H9 (cell line): ENCODE data around the gene EDDM3A. TPM values are rescaled to one million over a fixed set of nuclear protein-coding genes. Genes with fewer than 3 reads are reported as not detected.

Experiments used
- DNase-seq: peaks from one replicate; pipeline ENCODE4 v3.0.0-alpha.2; 2017
- H2AFZ ChIP-seq: one replicate; pipeline ENCODE4 v1.6.1; 2013; ENCODE audit warnings: mild to moderate bottlenecking, low read length, control low read depth, moderate library complexity
- H2AK5ac ChIP-seq: 2 replicates; pipeline ENCODE4 v1.6.1; 2013; ENCODE audit warnings: low read length, control low read depth, mixed read lengths; ENCODE audit not compliant: insufficient read length
- H2BK120ac ChIP-seq: one replicate; pipeline ENCODE4 v1.6.1; 2013; ENCODE audit warnings: low read depth, mild to moderate bottlenecking, low read length, control low read depth, inconsistent platforms; ENCODE audit not compliant: poor library complexity, severe bottlenecking
- H2BK12ac ChIP-seq: 2 replicates; pipeline ENCODE4 v1.6.1; 2013; ENCODE audit warnings: low read length, control low read depth, mixed read lengths, low read depth; ENCODE audit not compliant: insufficient read length
- H2BK15ac ChIP-seq: 2 replicates; pipeline ENCODE4 v1.6.1; 2013; ENCODE audit warnings: low read depth, low read length, control low read depth
- H2BK20ac ChIP-seq: one replicate; pipeline ENCODE4 v1.6.1; 2013; ENCODE audit warnings: low read depth, mild to moderate bottlenecking, low read length, control low read depth, inconsistent platforms; ENCODE audit not compliant: poor library complexity, severe bottlenecking
- H2BK5ac ChIP-seq: 2 replicates; pipeline ENCODE4 v1.6.1; 2013; ENCODE audit warnings: low read length, control low read depth, mixed read lengths; ENCODE audit not compliant: insufficient read length
- H3K14ac ChIP-seq: 2 replicates; pipeline ENCODE4 v1.6.1; 2013; ENCODE audit warnings: low read length, control low read depth; ENCODE audit not compliant: insufficient read depth
- H3K18ac ChIP-seq: 2 replicates; pipeline ENCODE4 v1.6.1; 2013; ENCODE audit warnings: low read depth, mild to moderate bottlenecking, mixed read lengths, low read length, control low read depth; ENCODE audit not compliant: insufficient read length
- H3K23ac ChIP-seq: 2 replicates; pipeline ENCODE4 v1.6.1; 2013; ENCODE audit warnings: low read length, control low read depth, mixed read lengths, low read depth; ENCODE audit not compliant: insufficient read length
- H3K23me2 ChIP-seq: 2 replicates; pipeline ENCODE4 v1.6.1; 2013; ENCODE audit warnings: low read depth, mild to moderate bottlenecking, mixed read lengths, low read length, control low read depth; ENCODE audit not compliant: insufficient read length, poor library complexity, severe bottlenecking
- H3K27ac ChIP-seq: 2 replicates; pipeline ENCODE4 v1.5.1; 2013; ENCODE audit warnings: low read length, control low read depth, mixed read lengths, low read depth; ENCODE audit not compliant: insufficient read length
- H3K27me3 ChIP-seq: 2 replicates; pipeline ENCODE4 v1.6.1; 2013; ENCODE audit warnings: low read length, control low read depth, inconsistent platforms; ENCODE audit not compliant: insufficient read depth
- H3K4ac ChIP-seq: 2 replicates; pipeline ENCODE4 v1.6.1; 2013; ENCODE audit warnings: low read depth, mild to moderate bottlenecking, control low read depth, inconsistent platforms, low read length, moderate library complexity
- H3K4me1 ChIP-seq: 2 replicates; pipeline ENCODE4 v1.6.1; 2013; ENCODE audit warnings: low read length, control low read depth, inconsistent platforms; ENCODE audit not compliant: insufficient read depth
- H3K4me2 ChIP-seq: 2 replicates; pipeline ENCODE4 v1.6.1; 2013; ENCODE audit warnings: low read length, control low read depth, mixed read lengths; ENCODE audit not compliant: insufficient read length, insufficient read depth
- H3K56ac ChIP-seq: 2 replicates; pipeline ENCODE4 v1.6.1; 2013; ENCODE audit warnings: low read depth, mild to moderate bottlenecking, mixed read lengths, low read length, control low read depth; ENCODE audit not compliant: insufficient read length
- H3K79me1 ChIP-seq: 2 replicates; pipeline ENCODE4 v1.6.1; 2013; ENCODE audit warnings: low read depth, mild to moderate bottlenecking, moderate library complexity, low read length, control low read depth, inconsistent platforms; ENCODE audit not compliant: insufficient read depth, poor library complexity, severe bottlenecking
- H3K79me2 ChIP-seq: 2 replicates; pipeline ENCODE4 v1.6.1; 2013; ENCODE audit warnings: low read length, control low read depth, inconsistent platforms; ENCODE audit not compliant: insufficient read depth
- H3K9ac ChIP-seq: 2 replicates; pipeline ENCODE4 v1.6.1; 2013; ENCODE audit warnings: low read length, control low read depth, mixed read lengths; ENCODE audit not compliant: insufficient read length; ENCODE audit errors: extremely low read depth
- H3K9me3 ChIP-seq: one replicate; pipeline ENCODE4 v1.6.1; 2013; ENCODE audit warnings: low read depth, low read length, inconsistent platforms; ENCODE audit not compliant: control insufficient read depth
- H3T11ph ChIP-seq: one replicate; pipeline ENCODE4 v1.6.1; 2013; ENCODE audit warnings: mild to moderate bottlenecking, low read length, control low read depth, inconsistent platforms
- H4K20me1 ChIP-seq: one replicate; pipeline ENCODE4 v1.6.1; 2013; ENCODE audit not compliant: control insufficient read depth, insufficient read length, insufficient read depth
- H4K5ac ChIP-seq: 2 replicates; pipeline ENCODE4 v1.6.1; 2013; ENCODE audit warnings: low read depth, mild to moderate bottlenecking, mixed read lengths, low read length, control low read depth; ENCODE audit not compliant: insufficient read length
- H4K8ac ChIP-seq: replicated peaks from 2 replicates; pipeline ENCODE4 v1.6.1; 2013; ENCODE audit warnings: low read length, control low read depth, mixed read lengths, low read depth; ENCODE audit not compliant: insufficient read length
- H4K91ac ChIP-seq: 2 replicates; pipeline ENCODE4 v1.6.1; 2013; ENCODE audit warnings: low read depth, mild to moderate bottlenecking, moderate library complexity, mixed read lengths, low read length, control low read depth; ENCODE audit not compliant: insufficient read length
- H3K27ac Mint-ChIP-seq, 3 experiments: 2 replicates in 2 of 3; 3 replicates in 1 of 3; pipeline ENCODE4 v1.8.0; 2020 to 2021; ENCODE audit warnings: mixed read lengths in 3 of 3, mild to moderate bottlenecking in 1 of 3, moderate library complexity in 1 of 3
- H3K27me3 Mint-ChIP-seq: 2 replicates; pipeline ENCODE4 v1.8.0; 2021; ENCODE audit warnings: low read depth, mild to moderate bottlenecking, moderate library complexity, mixed read lengths
- H3K36me3 Mint-ChIP-seq, 3 experiments: 2 replicates in 2 of 3; 3 replicates in 1 of 3; pipeline ENCODE4 v1.8.0; 2020 to 2021; ENCODE audit warnings: low read depth in 3 of 3, mixed read lengths in 3 of 3; ENCODE audit not compliant: insufficient read depth in 1 of 3
- H3K4me1 Mint-ChIP-seq, 2 experiments: 2 replicates each; pipeline ENCODE4 v1.8.0; 2020; ENCODE audit warnings: mixed read lengths in 2 of 2
- H3K4me3 Mint-ChIP-seq, 2 experiments: 2 replicates in 1 of 2; 3 replicates in 1 of 2; pipeline ENCODE4 v1.8.0; 2020 to 2021; ENCODE audit warnings: mild to moderate bottlenecking in 2 of 2, mixed read lengths in 2 of 2, moderate library complexity in 1 of 2
- H3K9me3 Mint-ChIP-seq, 2 experiments: 2 replicates in 1 of 2; 3 replicates in 1 of 2; pipeline ENCODE4 v1.8.0; 2020; ENCODE audit warnings: mild to moderate bottlenecking in 2 of 2, mixed read lengths in 2 of 2, moderate library complexity in 1 of 2
- CTCF ChIP-seq: fragments of 200-600 bp; sonication (generic); conservative IDR thresholded peaks from 3 replicates; pipeline ENCODE4 v1.8.0; 2021; ENCODE audit warnings: antibody characterized with exemption, mild to moderate bottlenecking
- WGBS: extraction: QIAGEN DNeasy Blood & Tissue Kit; methylation state at CpG from one replicate; pipeline ENCODE4 v1.1.7; 2013; ENCODE audit warnings: missing lambda C conversion rate, low lambda C conversion rate, mixed read lengths; ENCODE audit not compliant: insufficient read length; ENCODE audit errors: extremely low coverage; 5-methylcytosine and 5-hydroxymethylcytosine counted together
- long read RNA-seq: library from polyadenylated mRNA; unstranded; transcript quantifications from one replicate; pipeline ENCODE4 v2.0.0, GENCODE V29; 2020
- total RNA-seq: library from RNA; stranded (reverse); gene quantifications from 2 replicates; pipeline ENCODE4 v1.2.1, GENCODE V29; 2021

Gene EDDM3A
- not detected in 2 replicates for total RNA-seq
- long read RNA-seq: 0 reads

- H2BK15ac ChIP-seq: no peak within 1 kb of the TSS
- H4K5ac ChIP-seq: no peak within 1 kb of the TSS
- no peak within 1 kb of the TSS for H3T11ph ChIP-seq
- H3K79me2 ChIP-seq: no peaks in the 10 kb centered on the region
- no peak within 1 kb of the TSS for H3K4me3 Mint-ChIP-seq
- H3K4me2 ChIP-seq: no peak within 1 kb of the TSS
- H3K18ac ChIP-seq: no peak within 1 kb of the TSS
- no peak within 1 kb of the TSS for H2BK120ac ChIP-seq
- H2BK20ac ChIP-seq: no peak within 1 kb of the TSS
- no peak within 1 kb of the TSS for H4K8ac ChIP-seq
- H4K91ac ChIP-seq: no peak within 1 kb of the TSS
- H3K27me3 ChIP-seq: no peaks in the 10 kb centered on the region
- H3K27ac Mint-ChIP-seq: peak within 1 kb of the TSS in 1 of 3 experiments; percentile 80; a peak in 2 of 7 replicates
- H3K23me2 ChIP-seq: no peaks in the 10 kb centered on the region
- no peak within 1 kb of the TSS for H2BK5ac ChIP-seq
- no peak within 1 kb of the TSS for H3K4ac ChIP-seq
- H3K14ac ChIP-seq: no peak within 1 kb of the TSS
- no peaks in the 10 kb centered on the region for H3K79me1 ChIP-seq
- no CpG with 5 or more reads among the region's 6 CpGs for WGBS
- no peak within 1 kb of the TSS for H2AK5ac ChIP-seq
- no peaks in the 10 kb centered on the region for H3K4me1 ChIP-seq
- no peaks in the 10 kb centered on the region for H3K9me3 Mint-ChIP-seq
- no peaks in the 10 kb centered on the region for H3K9me3 ChIP-seq
- no peaks in the 10 kb centered on the region; the same call in 1 of the 2 replicates for H3K27me3 Mint-ChIP-seq
- peaks cover 12 to 13% of the 10 kb centered on the region in 2 experiments for H3K4me1 Mint-ChIP-seq
- H2AFZ ChIP-seq: no peak within 1 kb of the TSS
- H3K56ac ChIP-seq: no peak within 1 kb of the TSS
- H3K27ac ChIP-seq: no peak within 1 kb of the TSS
- TF ChIP-seq CTCF: no peak
- no peaks in the 10 kb centered on the region for H4K20me1 ChIP-seq
- no peaks in the 10 kb centered on the region for H3K36me3 Mint-ChIP-seq
- no peak for DNase-seq
- no peak within 1 kb of the TSS for H2BK12ac ChIP-seq
- H3K23ac ChIP-seq: no peak within 1 kb of the TSS
- no peak within 1 kb of the TSS for H3K9ac ChIP-seq
These were observed at the start of gene EDDM3A for GRCh38 chr14:20745571-20746358. Gene EDDM3A (plus strand): TSS chr14:20745887. CDS start chr14:20747581, 1,694 bp downstream.
